Mucosa of stomach (tissue), 1 donor: ENCODE results near the gene MCEMP1.

Source experiments
- H3K27me3 ChIP-seq: one replicate; pipeline ENCODE4 v1.7.0; 2013; ENCODE audit warnings: mild to moderate bottlenecking, low read length; ENCODE audit not compliant: control insufficient read depth, insufficient read depth
- H3K36me3 ChIP-seq: one replicate; pipeline ENCODE4 v1.7.0; 2013; ENCODE audit warnings: low read length; ENCODE audit not compliant: control insufficient read depth, insufficient read depth
- H3K4me1 ChIP-seq: one replicate; pipeline ENCODE4 v1.7.0; 2013; ENCODE audit warnings: mild to moderate bottlenecking, low read length; ENCODE audit not compliant: control insufficient read depth, insufficient read depth
- H3K4me3 ChIP-seq: one replicate; pipeline ENCODE4 v1.7.0; 2013; ENCODE audit warnings: low read length
- H3K9ac ChIP-seq: one replicate; pipeline ENCODE4 v1.7.0; 2013; ENCODE audit warnings: mild to moderate bottlenecking, low read length, moderate library complexity
- H3K9me3 ChIP-seq: one replicate; pipeline ENCODE4 v1.7.0; 2013; ENCODE audit warnings: mild to moderate bottlenecking, low read length, moderate library complexity; ENCODE audit not compliant: control insufficient read depth
- donor health status: Pancreatic carcinoma.

MCEMP1 gene

DNA sequence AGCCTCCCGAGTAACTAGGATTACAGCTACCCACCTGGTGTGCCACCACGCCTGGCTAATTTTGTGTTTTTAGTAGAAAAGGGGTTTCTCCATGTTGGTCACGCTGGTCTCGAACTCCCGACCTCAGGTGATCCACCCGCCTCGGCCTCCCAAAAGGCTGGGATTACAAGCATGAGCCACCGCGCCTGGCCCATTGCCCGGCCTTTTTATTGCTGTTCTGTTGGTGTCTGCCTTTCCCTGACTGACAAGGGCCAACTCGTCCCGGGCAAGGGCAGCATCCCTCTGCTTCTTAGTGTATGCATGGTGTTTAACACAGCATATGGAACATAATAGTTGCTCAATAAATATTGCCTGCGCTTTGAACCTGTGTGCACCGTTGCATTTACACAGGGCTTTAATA is 14.2 kb upstream of the MCEMP1 start:
- H3K4me3 ChIP-seq: no peak overlapping the region
- no peaks in the 10 kb centered on the region for H3K4me1 ChIP-seq

DNA sequence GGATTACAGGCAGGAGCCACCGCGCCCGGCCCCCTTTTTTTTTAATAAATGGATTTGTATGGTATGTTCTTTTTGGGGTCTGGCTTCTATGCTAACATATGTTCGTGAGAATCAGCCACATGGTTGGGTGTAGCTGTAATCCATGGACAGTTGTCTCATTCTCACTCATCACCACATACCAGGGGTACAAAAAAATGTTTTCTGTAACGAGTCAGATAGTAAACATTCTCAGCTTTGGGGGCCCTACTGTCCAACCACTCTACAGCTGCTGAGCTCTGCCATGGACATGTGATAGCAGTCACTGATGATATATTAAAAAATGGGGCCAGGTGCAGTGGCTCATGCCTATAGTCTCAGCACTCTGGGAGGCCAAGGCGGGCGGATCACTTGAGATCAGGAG is 13.2 kb upstream of the MCEMP1 start:
- no peaks in the 10 kb centered on the region for H3K9me3 ChIP-seq
- no peaks in the 10 kb centered on the region for H3K4me1 ChIP-seq
- no peaks in the 10 kb centered on the region for H3K36me3 ChIP-seq
- H3K4me3 ChIP-seq: no peak overlapping the region
- H3K27me3 ChIP-seq: no peaks in the 10 kb centered on the region
- H3K9ac ChIP-seq: no peak overlapping the region

More for the DNA sequence above, 14.2 kb upstream of the MCEMP1 start:
- H3K9me3 ChIP-seq: no peaks in the 10 kb centered on the region
- H3K27me3 ChIP-seq: peaks cover 3% of the 10 kb centered on the region
- H3K36me3 ChIP-seq: no peaks in the 10 kb centered on the region
- no peak overlapping the region for H3K9ac ChIP-seq

DNA sequence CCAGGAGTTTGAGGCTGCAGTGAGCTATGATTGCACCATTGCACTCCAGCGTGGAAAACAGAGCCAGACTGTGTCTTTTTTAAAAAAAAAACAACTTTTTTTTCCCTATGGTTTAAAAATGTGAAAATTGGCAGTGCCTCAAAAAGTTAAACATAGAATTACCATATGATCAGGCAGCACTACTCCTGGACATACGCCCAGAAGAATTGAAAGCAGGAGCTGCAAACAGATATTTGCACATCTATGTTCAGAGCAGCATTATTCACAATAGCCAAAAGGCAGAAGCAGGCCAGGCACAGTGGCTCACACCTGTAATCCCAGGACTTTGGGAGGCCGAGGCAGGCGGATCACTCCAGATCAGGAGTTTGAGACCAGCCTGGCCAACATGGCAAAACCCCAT is 11.8 kb upstream of the MCEMP1 start:
- H3K27me3 ChIP-seq: peaks cover 11% of the 10 kb centered on the region
- no peak overlapping the region for H3K9ac ChIP-seq
- H3K4me3 ChIP-seq: no peak overlapping the region
- H3K4me1 ChIP-seq: no peaks in the 10 kb centered on the region
- H3K9me3 ChIP-seq: no peaks in the 10 kb centered on the region
- no peaks in the 10 kb centered on the region for H3K36me3 ChIP-seq

DNA sequence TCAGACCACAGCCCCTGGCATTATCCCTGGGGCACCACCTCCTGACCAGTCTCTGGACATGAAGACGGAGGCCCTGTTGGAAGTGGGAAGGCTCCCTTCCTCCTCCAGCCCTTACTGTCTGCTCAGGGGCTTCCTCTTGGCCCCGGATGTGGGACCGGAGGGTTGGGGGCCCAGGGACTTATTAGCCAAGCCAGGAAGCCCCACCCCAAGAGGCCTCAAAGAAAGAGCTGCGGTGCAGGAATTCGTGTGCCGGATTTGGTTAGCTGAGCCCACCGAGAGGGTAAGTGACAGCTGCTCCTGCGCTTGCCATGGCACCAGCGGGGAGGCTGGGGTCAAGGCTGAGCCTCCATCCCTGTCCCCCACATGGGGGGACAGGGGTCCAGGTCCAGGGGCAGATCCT is 8.0 kb upstream of the MCEMP1 start, which contains the start of gene RETN:
Gene RETN, plus strand, starts transcription at position 208 of the 400 bp plus-strand sequence. CDS start 278 bp downstream, outside the sequence.
- Histone ChIP-seq H3K9me3 (no peaks in the 10 kb centered on the region), H3K4me3 (no peak within 1 kb of the TSS), H3K9ac (no peak within 1 kb of the TSS), H3K27me3 (peaks cover 26% of the 10 kb centered on the region), H3K36me3 (no peaks in the 10 kb centered on the region), H3K4me1 (no peaks in the 10 kb centered on the region)

DNA sequence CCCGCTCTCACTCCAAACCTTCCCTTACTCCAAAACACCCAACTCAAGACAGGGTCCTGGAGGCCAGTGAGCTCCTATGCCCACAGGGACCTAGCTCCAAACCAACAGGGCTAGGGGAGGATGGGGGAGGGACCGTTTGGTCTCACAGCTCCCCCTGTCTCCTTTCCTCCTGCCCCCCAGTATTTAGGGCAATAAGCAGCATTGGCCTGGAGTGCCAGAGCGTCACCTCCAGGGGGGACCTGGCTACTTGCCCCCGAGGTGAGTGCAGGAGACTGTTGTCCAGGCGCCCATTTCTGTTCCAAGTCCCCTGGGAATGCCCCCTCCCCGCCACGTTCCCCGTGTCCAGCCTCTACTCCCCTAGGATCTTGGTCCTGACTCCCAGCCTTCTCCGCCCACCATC is 7.2 kb upstream of the MCEMP1 start:
- Histone ChIP-seq H3K27me3 (peaks cover 26% of the 10 kb centered on the region), H3K9me3 (no peaks in the 10 kb centered on the region), H3K4me3 (no peak overlapping the region), H3K4me1 (peaks cover 3% of the 10 kb centered on the region), H3K9ac (no peak overlapping the region), H3K36me3 (no peaks in the 10 kb centered on the region)

DNA sequence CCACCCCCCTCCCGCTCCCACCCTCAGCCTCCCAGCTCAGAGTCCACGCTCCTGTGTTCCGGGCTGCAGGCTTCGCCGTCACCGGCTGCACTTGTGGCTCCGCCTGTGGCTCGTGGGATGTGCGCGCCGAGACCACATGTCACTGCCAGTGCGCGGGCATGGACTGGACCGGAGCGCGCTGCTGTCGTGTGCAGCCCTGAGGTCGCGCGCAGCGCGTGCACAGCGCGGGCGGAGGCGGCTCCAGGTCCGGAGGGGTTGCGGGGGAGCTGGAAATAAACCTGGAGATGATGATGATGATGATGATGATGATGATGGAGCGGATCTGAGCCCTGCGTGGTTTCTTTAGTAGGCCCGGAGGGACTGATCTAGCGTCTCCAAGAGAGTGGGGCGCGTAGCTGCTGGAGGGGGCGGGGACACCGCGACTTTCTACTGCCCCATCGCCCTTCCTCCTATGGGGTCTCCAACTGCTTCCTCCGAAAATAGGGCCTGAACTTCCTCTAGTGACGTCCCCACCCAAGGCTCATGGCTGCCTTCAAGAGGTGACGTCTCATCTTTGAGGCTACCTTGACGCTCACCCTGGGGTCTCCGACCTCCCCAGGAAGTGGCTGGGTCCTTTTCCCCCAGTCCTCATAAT is 6.6 kb upstream of the MCEMP1 start:
- Histone ChIP-seq H3K4me3 (no peak overlapping the region), H3K9ac (no peak overlapping the region), H3K9me3 (no peaks in the 10 kb centered on the region), H3K4me1 (peaks cover 3% of the 10 kb centered on the region), H3K36me3 (no peaks in the 10 kb centered on the region), H3K27me3 (peaks cover 26% of the 10 kb centered on the region)

DNA sequence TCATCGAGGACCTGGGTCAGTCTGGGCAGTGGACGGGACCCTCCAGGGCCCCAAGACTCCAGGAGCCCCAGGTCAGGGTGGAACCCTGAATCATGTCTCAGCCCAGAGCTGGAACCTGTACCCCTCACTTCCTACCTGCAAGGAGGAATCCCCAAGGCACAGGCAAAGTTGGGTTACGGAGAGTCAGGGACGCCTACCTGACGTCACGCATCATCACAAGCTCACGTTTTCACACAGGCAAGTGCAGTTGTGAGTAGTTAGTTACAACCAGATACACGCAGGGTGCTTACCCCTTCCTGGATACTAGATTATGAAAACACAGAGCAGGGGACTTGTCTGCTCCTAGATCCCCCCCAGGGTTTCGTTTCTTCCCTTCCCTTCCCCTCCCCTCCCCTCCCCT is 6.1 kb upstream of the MCEMP1 start:
- Histone ChIP-seq H3K9ac (no peak overlapping the region), H3K36me3 (no peaks in the 10 kb centered on the region), H3K9me3 (no peaks in the 10 kb centered on the region), H3K4me1 (peaks cover 3% of the 10 kb centered on the region), H3K4me3 (no peak overlapping the region), H3K27me3 (peaks cover 27% of the 10 kb centered on the region)

DNA sequence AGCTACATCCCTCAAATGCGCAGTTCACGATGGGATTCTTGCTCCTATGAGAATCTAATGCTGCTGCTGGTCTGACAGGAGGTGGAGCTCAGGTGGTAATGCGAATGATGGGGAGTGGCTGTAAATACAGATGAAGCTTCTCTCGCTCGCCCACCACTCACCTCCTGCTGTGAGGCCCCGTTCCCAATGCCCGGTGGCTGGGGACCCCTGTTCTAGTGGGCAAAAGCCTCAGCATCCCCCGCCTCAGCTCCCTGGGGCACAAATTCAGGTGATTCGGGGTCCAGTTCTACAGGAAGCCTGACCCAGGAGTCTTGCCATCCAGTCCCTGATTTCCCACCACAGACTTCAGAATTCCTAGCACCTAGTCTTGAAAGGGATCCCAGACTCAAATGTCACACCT is 4.4 kb upstream of the MCEMP1 start:
- H3K9me3 ChIP-seq: no peaks in the 10 kb centered on the region
- no peaks in the 10 kb centered on the region for H3K36me3 ChIP-seq
- no peak overlapping the region for H3K9ac ChIP-seq
- peaks cover 3% of the 10 kb centered on the region for H3K4me1 ChIP-seq
- no peak overlapping the region for H3K4me3 ChIP-seq
- H3K27me3 ChIP-seq: peaks cover 35% of the 10 kb centered on the region

DNA sequence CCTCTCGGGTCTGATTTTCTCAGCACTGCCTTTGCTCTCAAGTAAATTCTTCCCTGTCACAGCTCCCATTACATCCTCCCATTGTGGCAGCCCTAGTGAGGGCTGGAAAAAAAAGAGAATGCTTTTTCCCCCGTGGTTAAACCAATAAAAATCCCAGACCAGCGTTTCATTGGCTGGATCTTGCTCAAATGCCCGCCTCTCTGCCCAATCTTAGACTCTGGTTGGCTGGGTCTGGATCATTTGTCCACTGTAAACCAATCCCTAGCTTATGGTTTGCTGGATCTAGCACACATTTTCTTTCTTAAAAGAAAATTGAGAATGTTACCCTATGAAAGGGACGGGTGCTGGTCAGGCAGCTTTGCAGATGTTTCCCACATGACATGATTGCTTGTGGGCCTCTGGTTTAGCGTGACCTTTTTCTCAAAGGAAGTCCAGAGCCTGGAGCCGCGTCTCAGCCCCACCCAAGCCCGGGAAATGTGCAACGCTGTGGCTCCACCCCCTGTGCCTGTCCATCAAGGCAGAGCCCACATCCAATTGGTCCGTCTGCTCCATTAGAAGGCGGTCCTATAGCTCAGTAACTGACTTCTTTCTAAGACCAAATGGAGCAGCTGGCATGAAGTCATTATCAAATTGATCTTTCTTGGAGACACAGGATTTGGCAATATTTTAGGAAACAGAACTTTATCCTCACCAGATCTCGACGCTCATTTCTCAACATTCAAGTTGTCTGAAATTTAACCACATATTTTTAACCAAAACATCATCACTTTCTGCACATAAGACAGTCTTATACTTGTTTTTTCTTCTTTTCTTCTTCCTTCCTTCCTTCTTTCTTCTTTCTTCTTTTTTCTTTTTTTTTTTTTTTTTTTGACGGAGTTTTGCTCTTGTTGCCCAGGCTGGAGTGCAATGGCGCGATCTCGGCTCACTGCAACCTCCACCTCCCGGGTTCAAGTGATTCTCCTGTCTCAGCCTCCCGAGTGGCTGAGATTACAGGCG is 2.6 kb upstream of the MCEMP1 start:
- no peak overlapping the region for H3K9ac ChIP-seq
- H3K9me3 ChIP-seq: no peaks in the 10 kb centered on the region
- H3K27me3 ChIP-seq: peaks cover 40% of the 10 kb centered on the region

DNA sequence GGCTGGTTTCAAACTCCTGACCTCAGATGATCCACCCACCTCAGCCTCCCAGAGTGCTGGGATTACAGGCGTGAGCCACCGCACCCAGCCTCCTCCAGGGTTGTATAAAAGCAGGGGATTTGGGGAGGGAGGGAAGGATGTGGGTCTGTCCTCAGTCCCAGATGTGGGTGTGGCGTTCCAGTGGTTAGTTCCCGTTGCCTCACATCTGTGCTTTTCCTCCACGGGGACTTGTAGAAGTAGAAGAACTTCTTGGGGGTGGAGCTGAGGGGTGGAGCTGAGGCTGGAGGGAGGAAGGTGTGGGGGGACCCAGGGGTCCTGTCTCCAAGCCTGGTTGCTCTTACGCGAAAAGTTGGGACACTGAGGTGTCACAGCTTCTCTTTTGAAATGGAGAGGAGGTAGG is 514 bp upstream of the MCEMP1 start:
- Histone ChIP-seq H3K4me1 (peaks cover 4% of the 10 kb centered on the region), H3K4me3 (no peak overlapping the region), H3K36me3 (no peaks in the 10 kb centered on the region), H3K9me3 (no peaks in the 10 kb centered on the region), H3K9ac (no peak overlapping the region), H3K27me3 (peaks cover 31% of the 10 kb centered on the region)

More for the DNA sequence above, 2.6 kb upstream of the MCEMP1 start:
- H3K36me3 ChIP-seq: no peaks in the 10 kb centered on the region
- H3K4me3 ChIP-seq: no peak overlapping the region
- H3K4me1 ChIP-seq: peaks cover 3% of the 10 kb centered on the region

DNA sequence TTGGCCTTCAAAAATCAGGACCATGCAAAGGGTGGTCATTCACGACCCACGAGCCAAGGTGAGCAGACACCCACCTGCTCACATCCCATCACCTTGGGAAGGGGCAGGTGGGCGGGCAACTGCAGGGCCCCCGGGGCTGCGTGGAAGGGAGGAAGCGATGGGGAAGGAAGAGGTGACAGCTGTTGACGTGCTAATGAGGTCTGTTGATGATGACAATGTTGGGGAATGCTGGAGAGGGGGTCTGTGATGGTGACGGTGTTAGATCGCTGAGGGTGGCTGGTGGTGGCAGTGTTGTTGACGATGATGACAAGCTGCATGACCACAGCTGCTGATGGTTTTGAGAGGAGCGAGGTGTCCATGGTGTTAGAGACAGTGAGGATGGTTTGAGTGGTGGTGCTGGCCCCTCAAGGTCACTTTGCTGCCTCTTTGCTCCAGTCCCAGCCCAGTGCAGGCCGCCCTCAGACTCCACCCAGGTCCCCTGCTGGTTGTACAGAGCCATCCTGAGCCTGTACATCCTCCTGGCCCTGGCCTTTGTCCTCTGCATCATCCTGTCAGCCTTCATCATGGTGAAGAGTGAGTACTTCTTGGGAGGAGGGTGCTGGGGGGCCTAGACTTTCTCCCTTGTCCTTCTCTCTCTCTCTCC is 900 bp downstream of the MCEMP1 start:
- Histone ChIP-seq H3K27me3 (peaks cover 26% of the 10 kb centered on the region), H3K9me3 (no peaks in the 10 kb centered on the region), H3K36me3 (no peaks in the 10 kb centered on the region), H3K9ac (no peak overlapping the region), H3K4me3 (no peak overlapping the region), H3K4me1 (peaks cover 13% of the 10 kb centered on the region)
